ENCODE measurements around the gene BHLHE41.

The BHLHE41 gene

GRCh38 chr12:26124446-26125399, at the start of gene BHLHE41:
BHLHE41 (minus strand) TSS chr12:26125037; CDS start chr12:26124779, 258 bp downstream.
- DNase-seq = peak in 1 of 2 donors; percentile 33

DNA sequence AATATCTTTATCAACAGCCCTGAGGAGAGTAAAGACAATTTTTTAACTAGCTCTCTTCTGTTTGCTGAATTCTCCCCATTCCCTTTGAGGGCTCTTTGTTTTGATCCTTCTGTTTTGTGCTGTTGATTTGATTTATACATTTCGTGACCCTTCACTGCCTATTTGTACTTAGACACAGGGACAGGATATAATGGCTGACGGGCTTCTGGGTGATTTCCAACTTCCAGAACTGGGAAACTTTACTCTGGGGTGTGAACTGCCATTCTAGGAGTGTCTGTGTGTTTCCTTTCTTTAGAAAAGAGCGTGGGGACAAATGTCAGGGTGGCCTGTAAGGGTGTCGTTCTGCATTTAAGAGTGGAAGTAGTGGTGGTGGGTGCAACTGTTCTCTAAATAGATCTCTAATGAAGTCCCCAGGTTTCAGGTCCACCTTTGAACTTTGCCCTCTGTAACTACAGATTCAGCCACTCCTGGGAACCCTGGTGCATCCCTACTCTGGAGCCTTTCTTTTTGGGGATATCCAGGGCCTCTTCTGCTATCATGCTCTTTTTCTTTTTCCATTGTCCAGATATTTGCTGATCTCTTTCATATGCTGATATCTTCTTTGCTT, 48.2 kb upstream of the BHLHE41 start:
- DNase-seq = no peak

DNA sequence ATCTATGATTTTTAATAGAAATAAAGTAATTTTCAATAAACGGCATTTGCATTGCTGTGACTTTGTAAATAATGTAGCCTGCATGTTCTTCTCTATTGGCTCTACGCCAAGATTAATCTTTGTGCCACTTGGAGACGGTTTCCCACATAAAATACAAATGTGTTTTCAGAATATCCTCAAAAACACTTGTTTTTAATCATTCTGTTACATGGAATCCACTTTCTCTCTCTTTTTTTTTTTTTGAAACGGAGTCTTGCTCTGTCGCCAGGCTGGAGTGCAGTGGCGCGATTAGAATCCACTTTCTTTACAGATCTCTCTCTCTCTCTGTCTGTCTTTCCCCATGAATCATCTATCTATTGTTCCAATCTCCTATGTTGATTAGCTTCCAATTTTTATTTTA, 47.7 kb upstream of the BHLHE41 start:
- DNase-seq = no peak

- DNase-seq = no peak
Measured at GRCh38 chr12:26172013-26172412, 47.2 kb upstream of the BHLHE41 start.

GRCh38 chr12:26164118-26164517, 39.3 kb upstream of the BHLHE41 start:
- no peak for DNase-seq

DNA sequence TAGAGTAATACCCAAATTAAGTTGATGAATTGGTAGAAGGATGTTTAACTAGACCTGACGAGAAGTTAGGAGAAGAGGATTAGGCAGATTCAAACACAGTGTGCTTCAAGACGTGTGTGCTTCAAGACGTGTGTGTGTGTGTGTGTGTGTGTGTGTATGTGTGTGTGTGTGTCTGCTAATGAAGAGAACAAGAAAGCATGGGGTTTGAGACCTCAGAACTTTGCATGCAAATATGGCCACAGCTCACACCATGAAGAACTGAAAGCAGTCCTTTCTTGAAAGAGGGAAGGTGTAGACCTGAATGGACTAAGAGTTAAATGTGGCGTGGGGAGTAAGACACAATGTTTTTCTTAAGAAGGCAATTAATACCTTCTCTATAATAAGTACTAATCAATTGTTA, 38.1 kb upstream of the BHLHE41 start:
- DNase-seq = no peak

DNA sequence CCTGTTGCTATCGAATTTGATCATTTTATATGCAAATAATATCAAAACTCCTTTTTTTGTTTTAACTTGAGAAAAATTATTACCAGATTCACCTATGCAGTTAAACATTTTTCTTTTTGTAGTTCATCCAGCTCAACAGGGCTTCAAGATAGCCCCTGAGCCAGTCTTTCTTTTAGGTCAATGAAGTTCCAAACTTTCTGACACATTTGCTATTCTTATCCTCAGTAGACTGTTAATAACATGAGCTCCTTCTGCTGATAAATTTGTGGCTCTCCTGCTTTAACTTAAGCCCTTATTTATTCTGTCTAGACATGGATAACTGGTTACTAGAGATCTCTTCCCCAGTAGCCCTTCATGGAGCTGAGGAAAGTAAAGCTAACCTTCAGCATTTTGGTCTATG, 37.3 kb upstream of the BHLHE41 start:
- DNase-seq = no peak

DNA sequence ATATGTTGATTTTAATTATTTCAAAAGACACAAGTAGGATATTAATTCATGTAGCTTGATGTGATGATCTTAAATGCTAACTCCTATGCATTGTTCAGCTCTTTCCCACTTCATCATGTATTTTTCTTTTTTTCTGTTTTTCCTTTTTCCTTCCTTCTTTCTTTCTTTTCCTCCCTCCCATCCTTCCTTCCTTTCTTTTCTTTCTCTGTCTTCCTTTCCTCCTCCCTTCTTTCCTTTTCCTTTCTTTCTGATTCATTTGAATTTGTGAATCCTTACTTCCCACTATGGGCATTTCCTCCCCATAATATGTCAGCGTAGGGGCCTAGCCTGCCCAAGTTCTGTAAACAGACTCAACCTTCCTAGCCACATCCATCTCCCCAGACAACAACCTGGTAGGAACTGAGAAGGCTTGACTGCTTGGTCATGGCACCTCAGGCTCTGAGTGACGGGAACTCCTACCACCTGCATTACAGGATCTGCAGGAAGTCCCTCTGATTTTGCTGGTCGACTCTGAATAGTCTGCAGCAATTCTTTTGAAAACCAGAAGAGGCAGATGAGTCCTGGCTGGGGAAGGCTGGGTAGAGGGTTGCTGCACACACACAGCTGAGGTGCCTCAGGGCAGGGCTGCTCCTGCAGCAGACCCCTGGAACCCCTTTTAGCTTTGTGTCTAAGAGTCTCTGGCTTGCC, 33.4 kb upstream of the BHLHE41 start:
- no peak for DNase-seq

DNA sequence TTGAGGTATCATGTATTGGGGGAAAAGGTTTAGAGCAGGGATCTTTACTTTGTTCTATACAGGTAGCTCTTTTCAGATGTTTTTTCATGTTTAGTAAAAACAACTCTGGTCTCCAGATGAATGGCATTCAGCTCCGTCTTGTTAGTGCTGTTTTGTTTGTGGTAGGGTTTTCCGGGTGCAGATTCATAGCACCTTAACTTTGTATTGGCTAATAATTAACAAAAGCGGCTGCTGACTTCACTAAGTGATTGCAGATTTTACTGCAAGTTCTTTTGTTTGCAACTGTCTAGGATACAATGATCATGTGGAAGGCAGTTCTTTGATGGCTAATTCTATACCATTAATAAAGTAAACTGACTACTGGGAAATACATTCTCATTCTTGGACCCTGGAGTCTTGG, 32.2 kb upstream of the BHLHE41 start:
- DNase-seq = no peak

DNA sequence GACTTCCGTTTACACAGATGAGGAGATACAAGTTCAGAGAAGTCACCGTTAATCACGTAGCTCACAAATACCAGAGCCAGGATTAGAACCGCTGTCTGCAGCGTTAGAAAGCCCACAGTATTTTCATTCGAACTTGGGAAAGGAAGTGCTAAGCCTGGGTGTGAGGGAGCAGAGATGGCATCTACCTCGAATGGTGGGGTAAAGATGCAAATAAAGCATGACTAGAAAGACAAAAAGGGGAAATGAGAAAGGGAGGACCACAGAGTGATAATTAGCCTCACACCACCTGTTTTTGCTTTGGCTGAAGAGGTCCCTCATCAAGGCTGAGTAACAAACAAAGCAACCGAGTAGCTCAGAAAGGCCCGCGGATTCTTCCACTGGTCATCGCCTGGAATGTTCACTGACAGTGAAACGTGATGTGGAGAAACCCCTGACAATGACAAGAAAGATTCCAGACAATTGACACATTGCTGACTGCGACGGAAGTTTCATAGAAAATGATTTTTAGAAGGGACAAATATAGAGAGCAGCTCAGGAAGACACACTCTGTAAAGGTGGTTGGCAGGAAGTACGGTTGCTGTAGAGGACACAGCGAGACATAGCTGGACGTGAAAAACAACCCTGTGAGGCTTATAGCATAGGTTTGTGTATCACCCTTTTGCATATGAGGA, 31.5 kb upstream of the BHLHE41 start:
- no peak for DNase-seq

GRCh38 chr12:26153421-26154154, 28.8 kb upstream of the BHLHE41 start:
- DNase-seq = no peak

GRCh38 chr12:26152507-26153102, 27.8 kb upstream of the BHLHE41 start:
- DNase-seq = no peak

GRCh38 chr12:26150736-26151450, 26.1 kb upstream of the BHLHE41 start:
- no peak for DNase-seq

DNA sequence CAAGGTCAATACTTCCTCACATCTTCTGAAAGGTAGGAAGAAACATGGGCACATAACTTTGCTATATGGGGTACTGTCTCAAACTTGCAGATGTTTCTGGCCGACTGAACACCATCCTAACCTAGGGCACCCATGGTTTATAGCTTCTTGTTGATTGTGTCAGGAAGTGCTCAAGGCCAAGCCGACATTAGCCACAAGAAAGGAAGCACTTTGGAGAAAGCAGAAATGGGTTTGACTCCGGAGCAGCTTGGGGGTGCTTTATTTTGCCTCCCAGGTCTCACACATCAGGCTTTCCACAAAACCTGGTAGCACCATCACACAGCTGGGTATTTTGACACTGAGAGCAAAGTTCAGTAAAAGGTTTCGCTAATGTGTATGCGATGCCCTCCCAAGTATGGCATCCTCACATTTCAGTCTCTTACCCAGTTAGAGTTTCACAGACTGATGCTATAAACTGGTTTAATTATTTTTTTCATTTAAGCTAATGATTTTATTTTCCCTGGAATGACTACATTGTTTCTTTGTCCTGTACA, 25.2 kb upstream of the BHLHE41 start:
- DNase-seq = peak in 1 of 2 donors; percentile 10

DNA sequence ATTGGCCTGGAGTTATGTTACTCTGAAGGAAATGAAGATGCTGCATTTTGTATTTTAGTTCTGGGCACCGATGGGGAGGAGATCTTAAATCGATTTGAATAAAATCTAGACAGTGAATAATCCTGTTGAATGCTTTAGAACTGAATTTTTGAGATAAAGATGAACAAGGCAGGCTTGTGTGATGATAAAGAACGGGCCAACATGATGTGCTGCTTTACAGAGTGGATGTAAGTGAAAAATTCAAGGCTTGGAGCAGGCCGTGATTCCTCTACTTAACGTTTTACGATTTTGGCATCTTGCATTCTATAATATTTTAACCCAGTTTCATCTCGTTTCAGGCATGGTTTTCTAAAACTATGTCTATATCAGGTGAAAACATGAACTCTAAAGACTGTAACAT, 23.5 kb upstream of the BHLHE41 start:
- no peak for DNase-seq

- DNase-seq = no peak
Measured at GRCh38 chr12:26143291-26143690, 18.5 kb upstream of the BHLHE41 start.

DNA sequence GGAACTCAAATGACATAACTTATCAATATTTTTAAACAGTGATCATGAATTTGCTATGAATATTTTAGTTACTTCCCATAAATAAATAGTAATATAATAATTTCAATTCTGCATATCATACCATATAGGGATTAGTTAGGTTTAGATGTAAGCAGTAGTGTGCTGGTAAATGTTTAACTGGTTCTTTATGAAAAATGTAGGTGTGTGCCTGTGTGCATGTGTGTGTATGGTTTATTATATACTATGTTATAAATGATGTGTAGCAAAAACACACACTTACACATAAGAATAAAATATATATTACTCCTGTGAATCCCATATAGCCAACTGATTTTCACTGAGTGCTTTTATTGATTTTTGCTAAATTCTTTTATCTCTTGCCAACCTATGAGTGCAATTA, 14.0 kb upstream of the BHLHE41 start:
- DNase-seq = no peak

DNA sequence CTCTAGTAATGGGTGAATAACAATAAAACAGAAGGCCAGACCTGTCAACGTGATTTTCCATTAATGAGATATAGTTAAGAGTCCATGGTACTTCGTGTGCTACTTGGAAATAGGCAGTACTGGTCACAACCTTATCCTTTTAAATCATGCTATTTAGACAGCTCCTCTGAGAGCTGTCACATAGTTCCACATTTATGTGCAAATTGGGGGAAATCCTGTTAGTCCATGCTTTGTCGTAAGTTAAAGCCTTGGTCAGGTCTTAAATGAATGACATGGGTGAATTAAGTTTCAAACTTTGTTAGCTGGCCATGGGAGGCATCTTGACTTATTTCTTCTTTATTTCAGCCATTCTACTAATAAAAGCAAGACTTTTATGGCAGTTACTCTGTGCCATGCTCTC, 11.9 kb upstream of the BHLHE41 start:
- DNase-seq = no peak

DNA sequence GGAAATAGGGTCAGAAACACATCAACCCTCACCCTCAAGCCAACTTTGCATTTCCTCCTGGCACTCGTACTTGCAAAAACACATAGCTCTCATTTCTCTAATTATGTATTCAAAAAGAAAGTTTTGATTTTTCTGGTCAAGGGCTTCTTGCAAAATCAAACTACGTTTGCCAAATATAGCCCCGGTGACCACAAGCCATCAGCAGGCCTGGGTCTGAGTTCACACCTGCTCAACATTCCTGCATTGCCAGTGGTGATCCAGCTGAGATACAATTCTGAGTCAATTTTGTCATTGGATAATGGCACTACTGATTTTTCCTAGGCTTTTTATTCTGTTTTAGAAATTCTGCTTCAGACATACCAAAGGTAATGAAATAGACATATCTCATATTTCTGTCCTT, 10.7 kb upstream of the BHLHE41 start:
- DNase-seq = no peak

- DNase-seq = no peak
Measured at GRCh38 chr12:26135010-26135420, 10.2 kb upstream of the BHLHE41 start.

DNA sequence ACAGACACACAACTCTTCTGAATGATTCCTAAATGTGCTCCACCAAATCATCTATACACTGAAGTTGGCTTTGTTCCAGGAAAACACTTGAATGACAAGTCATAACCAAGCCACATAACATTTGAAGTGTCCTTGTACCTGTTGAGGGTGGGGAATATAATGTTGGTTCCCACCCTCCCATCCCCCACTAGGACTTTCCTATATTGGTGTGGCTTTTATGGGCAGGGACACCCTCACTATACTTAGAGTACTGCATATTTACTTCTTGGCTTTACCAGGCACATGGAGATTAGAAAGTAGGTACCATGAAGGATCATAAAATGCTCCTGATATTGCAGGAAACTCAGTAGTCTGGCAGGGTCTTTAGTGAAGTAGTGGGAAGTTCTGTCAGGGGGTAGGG, 9.7 kb upstream of the BHLHE41 start:
- DNase-seq = no peak

All from bone marrow (tissue), 2 donors.